ENCODE data around the gene SHC3. TPM values are rescaled to one million over a fixed set of nuclear protein-coding genes. Genes with fewer than 3 reads are reported as not detected.
"Not testable (repeated sequence)": the region's sequence is repeated elsewhere in the genome, so short reads cannot be mapped to it uniquely, and the experiment has no call there.

SHC3 gene
- total RNA-seq, result 6.3 and 10.8 TPM in 2 replicates

GRCh38 chr9:89177944-89178829 is at the start of gene SHC3:
TSS of gene SHC3 (minus strand) at chr9:89178818. CDS start at chr9:89178460, 358 bp downstream.
- no peak for DNase-seq (ENCODE audit: low read depth, low spot score)

- no peak for DNase-seq (ENCODE audit: low read depth, low spot score)
Observed at GRCh38 chr9:89225991-89226471, 47.4 kb upstream of the SHC3 start.

- no peak for DNase-seq (ENCODE audit: low read depth, low spot score)
Observed at GRCh38 chr9:89225587-89225986, 47.0 kb upstream of the SHC3 start.

GRCh38 chr9:89225036-89225435 is 46.4 kb upstream of the SHC3 start:
- DNase-seq (ENCODE audit: low read depth, low spot score), result no peak

GRCh38 chr9:89224633-89225032 is 46.0 kb upstream of the SHC3 start:
- DNase-seq (ENCODE audit: low read depth, low spot score), result no peak

- DNase-seq (ENCODE audit: low read depth, low spot score), result no peak
Observed at GRCh38 chr9:89223396-89223977, 44.9 kb upstream of the SHC3 start.

- no peak for DNase-seq (ENCODE audit: low read depth, low spot score)
Observed at GRCh38 chr9:89219637-89220036, 41.0 kb upstream of the SHC3 start.

GRCh38 chr9:89218040-89218928 is 39.7 kb upstream of the SHC3 start:
- no peak for DNase-seq (ENCODE audit: low read depth, low spot score)

- no peak for DNase-seq (ENCODE audit: low read depth, low spot score)
Observed at GRCh38 chr9:89215342-89215741, 36.7 kb upstream of the SHC3 start.

- no peak for DNase-seq (ENCODE audit: low read depth, low spot score)
Observed at GRCh38 chr9:89213396-89213880, 34.8 kb upstream of the SHC3 start.

GRCh38 chr9:89212171-89212570 is 33.6 kb upstream of the SHC3 start:
- DNase-seq (ENCODE audit: low read depth, low spot score), result no peak

- not testable (repeated sequence) for DNase-seq (ENCODE audit: low read depth, low spot score)
Observed at GRCh38 chr9:89209311-89209710, 30.7 kb upstream of the SHC3 start.

- DNase-seq (ENCODE audit: low read depth, low spot score), result no peak
Observed at GRCh38 chr9:89207026-89207425, 28.4 kb upstream of the SHC3 start.

- no peak for DNase-seq (ENCODE audit: low read depth, low spot score)
Observed at GRCh38 chr9:89204801-89205200, 26.2 kb upstream of the SHC3 start.

- no peak for DNase-seq (ENCODE audit: low read depth, low spot score)
Observed at GRCh38 chr9:89195131-89195797, 16.6 kb upstream of the SHC3 start.

- no peak for DNase-seq (ENCODE audit: low read depth, low spot score)
Observed at GRCh38 chr9:89194421-89195130, 16.0 kb upstream of the SHC3 start.

GRCh38 chr9:89191004-89191403 is 12.4 kb upstream of the SHC3 start:
- DNase-seq (ENCODE audit: low read depth, low spot score), result no peak

- DNase-seq (ENCODE audit: low read depth, low spot score), result no peak
Observed at GRCh38 chr9:89189215-89189614, 10.6 kb upstream of the SHC3 start.

- no peak for DNase-seq (ENCODE audit: low read depth, low spot score)
Observed at GRCh38 chr9:89187950-89188349, 9.3 kb upstream of the SHC3 start.

- DNase-seq (ENCODE audit: low read depth, low spot score), result no peak
Observed at GRCh38 chr9:89187541-89187940, 8.9 kb upstream of the SHC3 start.

All from pulmonary artery endothelial cell (primary cell).